GM12878 (cell line): Measurements from ENCODE around the gene ZBTB4. TPM values are rescaled to one million over a fixed set of nuclear protein-coding genes. Genes with fewer than 3 reads are reported as not detected.

ENCODE experiments used
- BMI1 ChIP-seq: fragments of 450-650 bp; IDR thresholded peaks from 2 replicates; pipeline ENCODE4 v1.6.1; 2016; ENCODE audit warnings: mild to moderate bottlenecking, moderate library complexity, borderline replicate concordance
- CHD2 ChIP-seq: IDR thresholded peaks from 2 replicates; pipeline ENCODE4 v1.6.1; 2011; ENCODE audit warnings: low read depth, low read length, improper control_type of control experiment, borderline replicate concordance
- HCFC1 ChIP-seq: fragments of 150-350 bp; IDR thresholded peaks from 2 replicates; pipeline ENCODE4 v1.6.1; 2014; ENCODE audit warnings: low read length
- KLF5 ChIP-seq: fragments of 450-650 bp; IDR thresholded peaks from 2 replicates; pipeline ENCODE4 v1.6.1; 2014; ENCODE audit warnings: mild to moderate bottlenecking; ENCODE audit not compliant: partially characterized antibody
- polyA plus RNA-seq, 11 experiments: library from polyadenylated mRNA; depleted of rRNA in 4 of 11; unstranded in 6 of 11; stranded (reverse) in 5 of 11; fragments of >200 nt; fragmentation: Nextera tagmentation in 4 of 11; fragmentation: Illumina TruSeq in 1 of 11; extraction: Ambion mirVana in 4 of 11; extraction: Trizol in 1 of 11; gene quantifications; 1 replicate in 1 of 11; 2 replicates in 10 of 11; pipeline versions ENCODE4 v1.2.1 to v1.2.3, GENCODE V29; 2011 to 2016; ENCODE audit warnings: inconsistent platforms in 2 of 11, missing spikeins in 2 of 11, low read depth in 1 of 11
- total RNA-seq, 4 experiments: library from RNA; depleted of rRNA in 3 of 4; stranded (reverse); fragments of >200 nt in 3 of 4; fragmentation: Illumina TruSeq in 1 of 4; extraction: Trizol in 1 of 4; gene quantifications; 2 replicates each; pipeline versions ENCODE4 v1.2.1 to v1.2.3, GENCODE V29; 2013 to 2021
- TF ChIP-seq, protein P1 (sequence below), 3 experiments: IDR thresholded peaks in 2 of 3; conservative IDR thresholded peaks in 1 of 3; 2 replicates each; pipeline ENCODE4 v1.5.1; 2011; ENCODE audit warnings: low read depth in 3 of 3, low read length in 3 of 3, mild to moderate bottlenecking in 3 of 3, control low read depth in 2 of 3, moderate library complexity in 2 of 3, inconsistent platforms in 1 of 3, mixed read lengths in 1 of 3; ENCODE audit not compliant: control insufficient read depth in 2 of 3, insufficient read depth in 1 of 3; ENCODE audit errors: extremely low read depth in 1 of 3
- TF ChIP-seq, protein P2 (sequence below): fragments of 450-650 bp; IDR thresholded peaks from 2 replicates; pipeline ENCODE4 v1.6.1; 2017; ENCODE audit warnings: mild to moderate bottlenecking, low read depth, inconsistent platforms; ENCODE audit not compliant: poor library complexity, severe bottlenecking
- TF ChIP-seq, protein P3 (sequence below): fragments of 450-650 bp; IDR thresholded peaks from 2 replicates; pipeline ENCODE4 v1.6.1; 2016; ENCODE audit warnings: mild to moderate bottlenecking

The ZBTB4 gene
- total and polyA plus RNA-seq, 10 of the 15 experiments (the other 5 are each of a cell fraction or from before 2014, with no cell fraction given): 2.0 to 14.9 (median 6.9) TPM

- TF ChIP-seq, protein P1, sequence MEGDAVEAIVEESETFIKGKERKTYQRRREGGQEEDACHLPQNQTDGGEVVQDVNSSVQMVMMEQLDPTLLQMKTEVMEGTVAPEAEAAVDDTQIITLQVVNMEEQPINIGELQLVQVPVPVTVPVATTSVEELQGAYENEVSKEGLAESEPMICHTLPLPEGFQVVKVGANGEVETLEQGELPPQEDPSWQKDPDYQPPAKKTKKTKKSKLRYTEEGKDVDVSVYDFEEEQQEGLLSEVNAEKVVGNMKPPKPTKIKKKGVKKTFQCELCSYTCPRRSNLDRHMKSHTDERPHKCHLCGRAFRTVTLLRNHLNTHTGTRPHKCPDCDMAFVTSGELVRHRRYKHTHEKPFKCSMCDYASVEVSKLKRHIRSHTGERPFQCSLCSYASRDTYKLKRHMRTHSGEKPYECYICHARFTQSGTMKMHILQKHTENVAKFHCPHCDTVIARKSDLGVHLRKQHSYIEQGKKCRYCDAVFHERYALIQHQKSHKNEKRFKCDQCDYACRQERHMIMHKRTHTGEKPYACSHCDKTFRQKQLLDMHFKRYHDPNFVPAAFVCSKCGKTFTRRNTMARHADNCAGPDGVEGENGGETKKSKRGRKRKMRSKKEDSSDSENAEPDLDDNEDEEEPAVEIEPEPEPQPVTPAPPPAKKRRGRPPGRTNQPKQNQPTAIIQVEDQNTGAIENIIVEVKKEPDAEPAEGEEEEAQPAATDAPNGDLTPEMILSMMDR (IDR thresholded peaks at IDR 0.05 in 2 of 3, conservative IDR thresholded peaks at IDR 0.05 in 1 of 3; ENCODE audit: control insufficient read depth in 2 of 3, extremely low read depth in 1 of 3, insufficient read depth in 1 of 3, low read depth in 3 of 3, low read length in 3 of 3): no peak
- TF ChIP-seq HCFC1 (peak; percentile 49), BMI1 (peak; percentile 85), KLF5 (peak; percentile 98), CHD2 (peak; percentile 83)
- TF ChIP-seq, protein P2, sequence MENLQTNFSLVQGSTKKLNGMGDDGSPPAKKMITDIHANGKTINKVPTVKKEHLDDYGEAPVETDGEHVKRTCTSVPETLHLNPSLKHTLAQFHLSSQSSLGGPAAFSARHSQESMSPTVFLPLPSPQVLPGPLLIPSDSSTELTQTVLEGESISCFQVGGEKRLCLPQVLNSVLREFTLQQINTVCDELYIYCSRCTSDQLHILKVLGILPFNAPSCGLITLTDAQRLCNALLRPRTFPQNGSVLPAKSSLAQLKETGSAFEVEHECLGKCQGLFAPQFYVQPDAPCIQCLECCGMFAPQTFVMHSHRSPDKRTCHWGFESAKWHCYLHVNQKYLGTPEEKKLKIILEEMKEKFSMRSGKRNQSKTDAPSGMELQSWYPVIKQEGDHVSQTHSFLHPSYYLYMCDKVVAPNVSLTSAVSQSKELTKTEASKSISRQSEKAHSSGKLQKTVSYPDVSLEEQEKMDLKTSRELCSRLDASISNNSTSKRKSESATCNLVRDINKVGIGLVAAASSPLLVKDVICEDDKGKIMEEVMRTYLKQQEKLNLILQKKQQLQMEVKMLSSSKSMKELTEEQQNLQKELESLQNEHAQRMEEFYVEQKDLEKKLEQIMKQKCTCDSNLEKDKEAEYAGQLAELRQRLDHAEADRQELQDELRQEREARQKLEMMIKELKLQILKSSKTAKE: peak; percentile 97
- TF ChIP-seq, protein P3, sequence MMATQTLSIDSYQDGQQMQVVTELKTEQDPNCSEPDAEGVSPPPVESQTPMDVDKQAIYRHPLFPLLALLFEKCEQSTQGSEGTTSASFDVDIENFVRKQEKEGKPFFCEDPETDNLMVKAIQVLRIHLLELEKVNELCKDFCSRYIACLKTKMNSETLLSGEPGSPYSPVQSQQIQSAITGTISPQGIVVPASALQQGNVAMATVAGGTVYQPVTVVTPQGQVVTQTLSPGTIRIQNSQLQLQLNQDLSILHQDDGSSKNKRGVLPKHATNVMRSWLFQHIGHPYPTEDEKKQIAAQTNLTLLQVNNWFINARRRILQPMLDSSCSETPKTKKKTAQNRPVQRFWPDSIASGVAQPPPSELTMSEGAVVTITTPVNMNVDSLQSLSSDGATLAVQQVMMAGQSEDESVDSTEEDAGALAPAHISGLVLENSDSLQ: peak; percentile 78
- TF ChIP-seq, all 136 proteins: peak for 87
These were observed 4.9 kb upstream of the ZBTB4 start, which contains the start of gene POLR2A (continued) for GRCh38 chr17:7484067-7484918.
